Stimulated activated CD4-positive, alpha-beta T cell treated with anti-CD3 and anti-CD28 coated beads, Interleukin-12 subunit alpha, Interleukin-12 subunit beta, amount 100 ng/mL, for 24 hours (primary cell): ENCODE results near the gene GNAQ.

Experiments
- DNase-seq, 2 experiments: peaks; one replicate each; pipeline ENCODE4 v3.0.0-alpha.2; 2020; ENCODE audit warnings: low read depth in 2 of 2

Gene GNAQ

GRCh38 chr9:77815260-77815659 is 216.4 kb downstream of the GNAQ start:
- DNase-seq = no peak

- no peak for DNase-seq
These were observed 219.8 kb downstream of the GNAQ start for GRCh38 chr9:77811832-77812231.

GRCh38 chr9:77810637-77811119 is 220.9 kb downstream of the GNAQ start:
- DNase-seq = no peak

- no peak for DNase-seq
These were observed 221.6 kb downstream of the GNAQ start for GRCh38 chr9:77810047-77810446.

- no peak for DNase-seq
These were observed 222.1 kb downstream of the GNAQ start for GRCh38 chr9:77809552-77809951.

GRCh38 chr9:77808751-77809081 is 222.9 kb downstream of the GNAQ start:
- no peak for DNase-seq

- no peak for DNase-seq
These were observed 223.5 kb downstream of the GNAQ start for GRCh38 chr9:77807846-77808750.

- no peak for DNase-seq
These were observed 224.3 kb downstream of the GNAQ start for GRCh38 chr9:77807281-77807683.

- DNase-seq = no peak
These were observed 224.9 kb downstream of the GNAQ start for GRCh38 chr9:77806741-77807140.

- no peak for DNase-seq
These were observed 225.8 kb downstream of the GNAQ start for GRCh38 chr9:77805810-77806209.

- DNase-seq = no peak
These were observed 228.2 kb downstream of the GNAQ start for GRCh38 chr9:77803423-77803822.

GRCh38 chr9:77802515-77803293 is 228.9 kb downstream of the GNAQ start:
- no peak for DNase-seq

GRCh38 chr9:77802064-77802463 is 229.5 kb downstream of the GNAQ start:
- DNase-seq = no peak

GRCh38 chr9:77800924-77801551 is 230.6 kb downstream of the GNAQ start:
- no peak for DNase-seq

- no peak for DNase-seq
These were observed 233.5 kb downstream of the GNAQ start for GRCh38 chr9:77798140-77798539.

- no peak for DNase-seq
These were observed 236.6 kb downstream of the GNAQ start for GRCh38 chr9:77794985-77795384.

GRCh38 chr9:77793849-77794248 is 237.8 kb downstream of the GNAQ start:
- no peak for DNase-seq

GRCh38 chr9:77789891-77790290 is 241.7 kb downstream of the GNAQ start:
- DNase-seq = no peak

- no peak for DNase-seq
These were observed 246.3 kb downstream of the GNAQ start for GRCh38 chr9:77785341-77785740.

- DNase-seq = no peak
These were observed 248.1 kb downstream of the GNAQ start for GRCh38 chr9:77783518-77783917.

- no peak for DNase-seq
These were observed 252.6 kb downstream of the GNAQ start for GRCh38 chr9:77779010-77779409.

- no peak for DNase-seq
These were observed 258.2 kb downstream of the GNAQ start for GRCh38 chr9:77773381-77773780.
